HL-60 (cell line): Measurements from ENCODE around the gene FOXA3.

Source experiments
- POLR2AphosphoS5 ChIP-seq: IDR thresholded peaks from 2 replicates; pipeline ENCODE4 v1.6.1; 2012; ENCODE audit warnings: low read depth
- SPI1 ChIP-seq: IDR thresholded peaks from 2 replicates; pipeline ENCODE4 v1.6.1; 2012; ENCODE audit warnings: low read depth, mild to moderate bottlenecking, borderline replicate concordance
- TF ChIP-seq, protein P1 (sequence below): IDR thresholded peaks from one replicate; pipeline ENCODE4 v1.5.1; 2011; ENCODE audit warnings: low read length, control low read depth, inconsistent platforms; ENCODE audit not compliant: insufficient read depth
- TF ChIP-seq, protein P2 (sequence below): IDR thresholded peaks from 2 replicates; pipeline ENCODE4 v1.6.1; 2012; ENCODE audit warnings: low read depth; ENCODE audit not compliant: insufficient replicate concordance

DNA sequence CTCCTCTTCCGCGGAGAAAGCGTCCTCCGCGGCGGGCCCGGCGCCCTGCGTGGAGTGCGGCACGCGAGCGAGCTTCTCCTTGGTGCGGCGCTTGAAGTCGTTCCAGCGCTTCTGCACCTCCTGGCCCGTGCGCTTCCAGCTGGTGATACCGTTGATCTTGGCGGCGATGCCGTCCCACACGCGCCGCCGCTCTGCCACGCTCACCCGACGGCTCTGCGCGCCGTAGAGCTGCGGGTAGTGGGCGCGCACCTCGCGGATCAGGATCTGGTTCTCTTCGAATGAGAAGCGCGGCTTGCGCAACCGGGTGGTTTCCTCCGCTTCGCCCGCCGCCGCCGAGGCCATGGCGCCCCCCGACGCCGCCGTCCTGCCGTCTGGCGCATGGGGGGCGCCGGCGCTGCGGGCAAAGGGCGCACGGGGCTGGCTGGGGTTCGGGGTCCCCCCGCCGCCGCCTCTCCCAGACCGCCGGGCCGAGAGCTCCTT is 37.3 kb downstream of the FOXA3 start:
- TF ChIP-seq, protein P1, sequence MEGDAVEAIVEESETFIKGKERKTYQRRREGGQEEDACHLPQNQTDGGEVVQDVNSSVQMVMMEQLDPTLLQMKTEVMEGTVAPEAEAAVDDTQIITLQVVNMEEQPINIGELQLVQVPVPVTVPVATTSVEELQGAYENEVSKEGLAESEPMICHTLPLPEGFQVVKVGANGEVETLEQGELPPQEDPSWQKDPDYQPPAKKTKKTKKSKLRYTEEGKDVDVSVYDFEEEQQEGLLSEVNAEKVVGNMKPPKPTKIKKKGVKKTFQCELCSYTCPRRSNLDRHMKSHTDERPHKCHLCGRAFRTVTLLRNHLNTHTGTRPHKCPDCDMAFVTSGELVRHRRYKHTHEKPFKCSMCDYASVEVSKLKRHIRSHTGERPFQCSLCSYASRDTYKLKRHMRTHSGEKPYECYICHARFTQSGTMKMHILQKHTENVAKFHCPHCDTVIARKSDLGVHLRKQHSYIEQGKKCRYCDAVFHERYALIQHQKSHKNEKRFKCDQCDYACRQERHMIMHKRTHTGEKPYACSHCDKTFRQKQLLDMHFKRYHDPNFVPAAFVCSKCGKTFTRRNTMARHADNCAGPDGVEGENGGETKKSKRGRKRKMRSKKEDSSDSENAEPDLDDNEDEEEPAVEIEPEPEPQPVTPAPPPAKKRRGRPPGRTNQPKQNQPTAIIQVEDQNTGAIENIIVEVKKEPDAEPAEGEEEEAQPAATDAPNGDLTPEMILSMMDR: no peak
- TF ChIP-seq, protein P2, sequence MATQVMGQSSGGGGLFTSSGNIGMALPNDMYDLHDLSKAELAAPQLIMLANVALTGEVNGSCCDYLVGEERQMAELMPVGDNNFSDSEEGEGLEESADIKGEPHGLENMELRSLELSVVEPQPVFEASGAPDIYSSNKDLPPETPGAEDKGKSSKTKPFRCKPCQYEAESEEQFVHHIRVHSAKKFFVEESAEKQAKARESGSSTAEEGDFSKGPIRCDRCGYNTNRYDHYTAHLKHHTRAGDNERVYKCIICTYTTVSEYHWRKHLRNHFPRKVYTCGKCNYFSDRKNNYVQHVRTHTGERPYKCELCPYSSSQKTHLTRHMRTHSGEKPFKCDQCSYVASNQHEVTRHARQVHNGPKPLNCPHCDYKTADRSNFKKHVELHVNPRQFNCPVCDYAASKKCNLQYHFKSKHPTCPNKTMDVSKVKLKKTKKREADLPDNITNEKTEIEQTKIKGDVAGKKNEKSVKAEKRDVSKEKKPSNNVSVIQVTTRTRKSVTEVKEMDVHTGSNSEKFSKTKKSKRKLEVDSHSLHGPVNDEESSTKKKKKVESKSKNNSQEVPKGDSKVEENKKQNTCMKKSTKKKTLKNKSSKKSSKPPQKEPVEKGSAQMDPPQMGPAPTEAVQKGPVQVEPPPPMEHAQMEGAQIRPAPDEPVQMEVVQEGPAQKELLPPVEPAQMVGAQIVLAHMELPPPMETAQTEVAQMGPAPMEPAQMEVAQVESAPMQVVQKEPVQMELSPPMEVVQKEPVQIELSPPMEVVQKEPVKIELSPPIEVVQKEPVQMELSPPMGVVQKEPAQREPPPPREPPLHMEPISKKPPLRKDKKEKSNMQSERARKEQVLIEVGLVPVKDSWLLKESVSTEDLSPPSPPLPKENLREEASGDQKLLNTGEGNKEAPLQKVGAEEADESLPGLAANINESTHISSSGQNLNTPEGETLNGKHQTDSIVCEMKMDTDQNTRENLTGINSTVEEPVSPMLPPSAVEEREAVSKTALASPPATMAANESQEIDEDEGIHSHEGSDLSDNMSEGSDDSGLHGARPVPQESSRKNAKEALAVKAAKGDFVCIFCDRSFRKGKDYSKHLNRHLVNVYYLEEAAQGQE: no peak
- TF ChIP-seq POLR2AphosphoS5 (no peak), SPI1 (no peak)
